ENCODE data around the gene SUCNR1. TPM values are rescaled to one million over a fixed set of nuclear protein-coding genes. Genes with fewer than 3 reads are reported as not detected.

SUCNR1 gene
- total RNA-seq, 1 experiment from 2014 or later = not detected

DNA sequence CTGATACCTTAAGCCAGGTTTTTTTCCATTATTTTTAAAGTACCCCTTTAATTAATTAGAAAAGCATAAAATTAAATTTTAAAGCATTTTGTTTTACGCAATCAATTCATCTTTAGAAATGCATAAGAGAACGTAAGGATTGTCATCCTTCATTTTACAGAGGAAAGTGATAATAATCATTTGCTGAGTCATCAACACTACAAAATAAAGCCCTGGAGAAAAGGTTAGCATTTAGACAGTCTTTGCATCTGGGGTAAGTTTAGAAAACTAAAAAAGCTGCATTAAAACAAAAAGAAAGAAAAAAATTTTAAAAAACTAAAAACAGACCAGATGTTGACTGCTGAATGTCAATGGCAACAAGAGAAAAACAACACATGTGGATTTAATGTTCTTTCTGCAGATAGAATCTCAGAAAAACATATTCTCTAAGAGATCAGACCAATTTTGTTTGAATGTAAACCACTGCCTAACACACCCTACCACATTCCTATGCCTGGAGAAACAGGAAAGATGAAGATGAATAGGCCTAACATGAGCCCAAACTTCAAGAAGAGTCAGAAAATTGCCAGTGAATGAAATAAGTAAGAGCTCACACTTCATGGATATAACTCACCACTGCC, 59.9 kb downstream of the SUCNR1 start:
- Histone ChIP-seq H3K4me1 (ENCODE audit: control insufficient read depth, insufficient read depth, low read length) (no peaks in the 10 kb centered on the region), H3K36me3 (ENCODE audit: control insufficient read depth, insufficient read depth, low read length) (no peaks in the 10 kb centered on the region), H3K27me3 (ENCODE audit: control insufficient read depth, insufficient read depth, low read length) (no peaks in the 10 kb centered on the region), H3K9me3 (ENCODE audit: control insufficient read depth, insufficient read depth, low read depth, low read length) (no peaks in the 10 kb centered on the region), H3K4me3 (ENCODE audit: low read depth in 2 of 2, low read length in 2 of 2) (no peak overlapping the region), H3K27ac (ENCODE audit: low read length) (no peak overlapping the region)
- CTCF ChIA-PET = no interaction called here
- POLR2A ChIA-PET = no interaction called here
- ATAC-seq (no peak), DNase-seq (ENCODE audit: low read depth, low spot score) (no peak)
- BruUV-seq (replicated peaks) = no TSS peak
- TF ChIP-seq TCF7L2 (IDR thresholded peaks at IDR 0.05; ENCODE audit: low read depth, low read length) = no peak
- TF ChIP-seq, protein P1, sequence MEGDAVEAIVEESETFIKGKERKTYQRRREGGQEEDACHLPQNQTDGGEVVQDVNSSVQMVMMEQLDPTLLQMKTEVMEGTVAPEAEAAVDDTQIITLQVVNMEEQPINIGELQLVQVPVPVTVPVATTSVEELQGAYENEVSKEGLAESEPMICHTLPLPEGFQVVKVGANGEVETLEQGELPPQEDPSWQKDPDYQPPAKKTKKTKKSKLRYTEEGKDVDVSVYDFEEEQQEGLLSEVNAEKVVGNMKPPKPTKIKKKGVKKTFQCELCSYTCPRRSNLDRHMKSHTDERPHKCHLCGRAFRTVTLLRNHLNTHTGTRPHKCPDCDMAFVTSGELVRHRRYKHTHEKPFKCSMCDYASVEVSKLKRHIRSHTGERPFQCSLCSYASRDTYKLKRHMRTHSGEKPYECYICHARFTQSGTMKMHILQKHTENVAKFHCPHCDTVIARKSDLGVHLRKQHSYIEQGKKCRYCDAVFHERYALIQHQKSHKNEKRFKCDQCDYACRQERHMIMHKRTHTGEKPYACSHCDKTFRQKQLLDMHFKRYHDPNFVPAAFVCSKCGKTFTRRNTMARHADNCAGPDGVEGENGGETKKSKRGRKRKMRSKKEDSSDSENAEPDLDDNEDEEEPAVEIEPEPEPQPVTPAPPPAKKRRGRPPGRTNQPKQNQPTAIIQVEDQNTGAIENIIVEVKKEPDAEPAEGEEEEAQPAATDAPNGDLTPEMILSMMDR (IDR thresholded peaks at IDR 0.05) = no peak
- no peak for TF ChIP-seq POLR2AphosphoS5 (IDR thresholded peaks at IDR 0.05; ENCODE audit: low read depth, low read length)
- TF ChIP-seq, protein P2, sequence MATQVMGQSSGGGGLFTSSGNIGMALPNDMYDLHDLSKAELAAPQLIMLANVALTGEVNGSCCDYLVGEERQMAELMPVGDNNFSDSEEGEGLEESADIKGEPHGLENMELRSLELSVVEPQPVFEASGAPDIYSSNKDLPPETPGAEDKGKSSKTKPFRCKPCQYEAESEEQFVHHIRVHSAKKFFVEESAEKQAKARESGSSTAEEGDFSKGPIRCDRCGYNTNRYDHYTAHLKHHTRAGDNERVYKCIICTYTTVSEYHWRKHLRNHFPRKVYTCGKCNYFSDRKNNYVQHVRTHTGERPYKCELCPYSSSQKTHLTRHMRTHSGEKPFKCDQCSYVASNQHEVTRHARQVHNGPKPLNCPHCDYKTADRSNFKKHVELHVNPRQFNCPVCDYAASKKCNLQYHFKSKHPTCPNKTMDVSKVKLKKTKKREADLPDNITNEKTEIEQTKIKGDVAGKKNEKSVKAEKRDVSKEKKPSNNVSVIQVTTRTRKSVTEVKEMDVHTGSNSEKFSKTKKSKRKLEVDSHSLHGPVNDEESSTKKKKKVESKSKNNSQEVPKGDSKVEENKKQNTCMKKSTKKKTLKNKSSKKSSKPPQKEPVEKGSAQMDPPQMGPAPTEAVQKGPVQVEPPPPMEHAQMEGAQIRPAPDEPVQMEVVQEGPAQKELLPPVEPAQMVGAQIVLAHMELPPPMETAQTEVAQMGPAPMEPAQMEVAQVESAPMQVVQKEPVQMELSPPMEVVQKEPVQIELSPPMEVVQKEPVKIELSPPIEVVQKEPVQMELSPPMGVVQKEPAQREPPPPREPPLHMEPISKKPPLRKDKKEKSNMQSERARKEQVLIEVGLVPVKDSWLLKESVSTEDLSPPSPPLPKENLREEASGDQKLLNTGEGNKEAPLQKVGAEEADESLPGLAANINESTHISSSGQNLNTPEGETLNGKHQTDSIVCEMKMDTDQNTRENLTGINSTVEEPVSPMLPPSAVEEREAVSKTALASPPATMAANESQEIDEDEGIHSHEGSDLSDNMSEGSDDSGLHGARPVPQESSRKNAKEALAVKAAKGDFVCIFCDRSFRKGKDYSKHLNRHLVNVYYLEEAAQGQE (IDR thresholded peaks at IDR 0.05; ENCODE audit: insufficient read depth in 1 of 2, low read depth in 2 of 2, low read length in 1 of 2) = no peak
- no peak for TF ChIP-seq SIN3A (IDR thresholded peaks at IDR 0.05; ENCODE audit: borderline replicate concordance, insufficient read depth, low read depth, low read length)
- intact Hi-C loops (cut with micrococcal nuclease; ENCODE audit: unreplicated experiment) (no loop called here), in situ Hi-C loops (cut with HindIII; ENCODE audit: low pct_unique_long_range_greater_than_20kb, low sequenced_read_pairs) (no loop called here)

Other genes with a start within 250 kb of the SUCNR1 start
- gene AADACL2, start 139.7 kb upstream of the SUCNR1 start, total RNA-seq (2021; ENCODE audit: unreplicated experiment) = not detected
- 0.26 TPM for gene AADAC, start 59.5 kb upstream of the SUCNR1 start, total RNA-seq (2021; ENCODE audit: unreplicated experiment)